HepG2 (cell line): ENCODE results near the gene OR2W1. TPM values are rescaled to one million over a fixed set of nuclear protein-coding genes. Genes with fewer than 3 reads are reported as not detected.

Source experiments
- CHD4 ChIP-seq: fragments of 200-600 bp; sonication (generic); IDR thresholded peaks from 2 replicates; pipeline ENCODE4 v1.7.0; 2017; ENCODE audit warnings: mild to moderate bottlenecking, low read length, borderline replicate concordance
- CTCF ChIP-seq: sonication (generic); formaldehyde crosslinking; IDR thresholded peaks from 2 replicates; pipeline ENCODE4 v1.5.0; 2020; ENCODE audit warnings: mild to moderate bottlenecking, missing genetic modification reagents, moderate library complexity
- JARID2 ChIP-seq: sonication (generic); formaldehyde crosslinking; IDR thresholded peaks from 2 replicates; pipeline ENCODE4 v1.8.1; 2023; ENCODE audit warnings: missing genetic modification reagents, inconsistent platforms; ENCODE audit not compliant: insufficient replicate concordance
- KDM1A ChIP-seq: IDR thresholded peaks from 2 replicates; pipeline ENCODE4 v1.6.1; 2016; ENCODE audit warnings: missing compliant biosample characterization
- MAFF ChIP-seq: IDR thresholded peaks from 2 replicates; pipeline ENCODE4 v1.6.1; 2011; ENCODE audit warnings: low read depth, low read length, improper control_type of control experiment
- RCOR2 ChIP-seq: IDR thresholded peaks from 2 replicates; pipeline ENCODE4 v1.6.1; 2016; ENCODE audit warnings: missing biosample characterization, missing genetic modification reagents
- TFDP1 ChIP-seq: IDR thresholded peaks from 2 replicates; pipeline ENCODE4 v1.6.1; 2016; ENCODE audit warnings: missing compliant biosample characterization, missing genetic modification reagents, borderline replicate concordance
- THAP11 ChIP-seq: IDR thresholded peaks from 2 replicates; pipeline ENCODE4 v1.6.1; 2016; ENCODE audit warnings: missing biosample characterization, missing genetic modification reagents
- ZFX ChIP-seq: sonication (generic); formaldehyde crosslinking; IDR thresholded peaks from 2 replicates; pipeline ENCODE4 v1.4.0; 2020; ENCODE audit warnings: mild to moderate bottlenecking, low read depth, missing genetic modification reagents, moderate library complexity
- ZNF33A ChIP-seq: sonication (generic); formaldehyde crosslinking; IDR thresholded peaks from 2 replicates; pipeline ENCODE4 v1.5.1; 2020; ENCODE audit warnings: missing genetic modification reagents, mild to moderate bottlenecking, moderate library complexity, borderline replicate concordance
- ZNF343 ChIP-seq: sonication (generic); formaldehyde crosslinking; IDR thresholded peaks from 2 replicates; pipeline ENCODE4 v1.4.0; 2020; ENCODE audit warnings: mild to moderate bottlenecking, missing genetic modification reagents
- ZNF414 ChIP-seq: sonication (generic); formaldehyde crosslinking; IDR thresholded peaks from 2 replicates; pipeline ENCODE4 v1.5.0; 2020; ENCODE audit warnings: missing genetic modification reagents
- ZNF678 ChIP-seq: sonication (generic); formaldehyde crosslinking; IDR thresholded peaks from 2 replicates; pipeline ENCODE4 v1.4.0; 2020; ENCODE audit warnings: mild to moderate bottlenecking, missing genetic modification reagents
- ZNF766 ChIP-seq: sonication (generic); formaldehyde crosslinking; IDR thresholded peaks from 2 replicates; pipeline ENCODE4 v1.5.0; 2020; ENCODE audit warnings: missing genetic modification reagents, borderline replicate concordance
- polyA plus RNA-seq, 8 experiments: library from polyadenylated mRNA; depleted of rRNA in 3 of 8; stranded (reverse) in 7 of 8; unstranded in 1 of 8; fragments of >200 nt; fragmentation: Illumina TruSeq in 4 of 8; extraction: Trizol in 4 of 8; gene quantifications; 2 replicates each; pipeline versions ENCODE4 v1.2.1 to v1.2.3, GENCODE V29; 2011 to 2016; ENCODE audit warnings: low read depth in 4 of 8, missing spikeins in 1 of 8, mixed read lengths in 1 of 8; ENCODE audit not compliant: insufficient read depth in 1 of 8
- total RNA-seq, 5 experiments: library from RNA; depleted of rRNA; stranded (reverse); fragments of >200 nt; fragmentation: Illumina TruSeq; extraction: Trizol; gene quantifications; 2 replicates each; pipeline ENCODE4 v1.2.3, GENCODE V29; 2016; ENCODE audit warnings: low read depth in 1 of 5
- TF ChIP-seq, protein P1 (sequence below), 2 experiments: sonication (generic) in 1 of 2; formaldehyde crosslinking in 1 of 2; IDR thresholded peaks; 2 replicates each; pipeline versions ENCODE4 v1.6.1 to v1.9.0; 2014 to 2022; ENCODE audit warnings: antibody characterized with exemption in 1 of 2, borderline replicate concordance in 1 of 2, inconsistent platforms in 1 of 2, low read depth in 1 of 2, missing genetic modification reagents in 1 of 2
- TF ChIP-seq, protein P2 (sequence below), 2 experiments: sonication (generic) in 1 of 2; formaldehyde crosslinking in 1 of 2; IDR thresholded peaks; 2 replicates each; pipeline versions ENCODE4 v1.4.0 to v1.6.1; 2018 to 2020; ENCODE audit warnings: missing genetic modification reagents in 2 of 2, borderline replicate concordance in 1 of 2, low read depth in 1 of 2, mild to moderate bottlenecking in 1 of 2, missing biosample characterization in 1 of 2

The OR2W1 gene
- total and polyA plus RNA-seq, 2 of the 13 experiments (the other 11 are each of a cell fraction or from before 2014, with no cell fraction given): not detected

- TF ChIP-seq, protein P1, sequence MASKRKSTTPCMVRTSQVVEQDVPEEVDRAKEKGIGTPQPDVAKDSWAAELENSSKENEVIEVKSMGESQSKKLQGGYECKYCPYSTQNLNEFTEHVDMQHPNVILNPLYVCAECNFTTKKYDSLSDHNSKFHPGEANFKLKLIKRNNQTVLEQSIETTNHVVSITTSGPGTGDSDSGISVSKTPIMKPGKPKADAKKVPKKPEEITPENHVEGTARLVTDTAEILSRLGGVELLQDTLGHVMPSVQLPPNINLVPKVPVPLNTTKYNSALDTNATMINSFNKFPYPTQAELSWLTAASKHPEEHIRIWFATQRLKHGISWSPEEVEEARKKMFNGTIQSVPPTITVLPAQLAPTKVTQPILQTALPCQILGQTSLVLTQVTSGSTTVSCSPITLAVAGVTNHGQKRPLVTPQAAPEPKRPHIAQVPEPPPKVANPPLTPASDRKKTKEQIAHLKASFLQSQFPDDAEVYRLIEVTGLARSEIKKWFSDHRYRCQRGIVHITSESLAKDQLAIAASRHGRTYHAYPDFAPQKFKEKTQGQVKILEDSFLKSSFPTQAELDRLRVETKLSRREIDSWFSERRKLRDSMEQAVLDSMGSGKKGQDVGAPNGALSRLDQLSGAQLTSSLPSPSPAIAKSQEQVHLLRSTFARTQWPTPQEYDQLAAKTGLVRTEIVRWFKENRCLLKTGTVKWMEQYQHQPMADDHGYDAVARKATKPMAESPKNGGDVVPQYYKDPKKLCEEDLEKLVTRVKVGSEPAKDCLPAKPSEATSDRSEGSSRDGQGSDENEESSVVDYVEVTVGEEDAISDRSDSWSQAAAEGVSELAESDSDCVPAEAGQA (IDR thresholded peaks at IDR 0.05; ENCODE audit: low read depth): no peak
- TF ChIP-seq, protein P1 (CRISPR knock-in tag; IDR thresholded peaks at IDR 0.05; ENCODE audit: borderline replicate concordance): no peak
- TF ChIP-seq CTCF (CRISPR knock-in tag) (peak; percentile 86), RCOR2 (CRISPR knock-in tag) (no peak), MAFF (peak; percentile 50), ZNF343 (CRISPR knock-in tag) (no peak), ZFX (CRISPR knock-in tag) (no peak), CHD4 (no peak), ZNF766 (no peak), THAP11 (CRISPR knock-in tag) (no peak), ZNF414 (CRISPR knock-in tag) (no peak), TFDP1 (CRISPR knock-in tag) (0 out of 2 replicates have a peak, but pooled peaks have one; percentile 18), ZNF678 (no peak), JARID2 (CRISPR knock-in tag) (no peak), KDM1A (CRISPR knock-in tag) (no peak), ZNF33A (CRISPR knock-in tag) (no peak)
- TF ChIP-seq, protein P2, sequence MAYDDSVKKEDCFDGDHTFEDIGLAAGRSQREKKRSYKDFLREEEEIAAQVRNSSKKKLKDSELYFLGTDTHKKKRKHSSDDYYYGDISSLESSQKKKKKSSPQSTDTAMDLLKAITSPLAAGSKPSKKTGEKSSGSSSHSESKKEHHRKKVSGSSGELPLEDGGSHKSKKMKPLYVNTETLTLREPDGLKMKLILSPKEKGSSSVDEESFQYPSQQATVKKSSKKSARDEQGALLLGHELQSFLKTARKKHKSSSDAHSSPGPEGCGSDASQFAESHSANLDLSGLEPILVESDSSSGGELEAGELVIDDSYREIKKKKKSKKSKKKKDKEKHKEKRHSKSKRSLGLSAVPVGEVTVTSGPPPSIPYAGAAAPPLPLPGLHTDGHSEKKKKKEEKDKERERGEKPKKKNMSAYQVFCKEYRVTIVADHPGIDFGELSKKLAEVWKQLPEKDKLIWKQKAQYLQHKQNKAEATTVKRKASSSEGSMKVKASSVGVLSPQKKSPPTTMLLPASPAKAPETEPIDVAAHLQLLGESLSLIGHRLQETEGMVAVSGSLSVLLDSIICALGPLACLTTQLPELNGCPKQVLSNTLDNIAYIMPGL (CRISPR knock-in tag; IDR thresholded peaks at IDR 0.05; ENCODE audit: borderline replicate concordance in 1 of 2, low read depth in 1 of 2): peak; percentile 41 to 46; a peak in 1 of 4 replicates
These were observed 27.1 kb upstream of the OR2W1 start (continued) for GRCh38 chr6:29071831-29072723.
